Stimulated activated CD8-positive, alpha-beta memory T cell treated with anti-CD3 and anti-CD28 coated beads, Interleukin-12 subunit alpha, Interleukin-12 subunit beta, amount 100 ng/mL, for 1 hour (primary cell): ENCODE data around the gene FAM98C.

Experiments used
- DNase-seq: peaks from one replicate; pipeline ENCODE4 v3.0.0-alpha.2; 2020; ENCODE audit warnings: low read depth

Gene FAM98C

GRCh38 chr19:38378866-38379265 is 24.0 kb upstream of the FAM98C start:
- no peak for DNase-seq

GRCh38 chr19:38381138-38381537 is 21.8 kb upstream of the FAM98C start:
- no peak for DNase-seq

GRCh38 chr19:38383184-38383583 is 19.7 kb upstream of the FAM98C start:
- DNase-seq: no peak

GRCh38 chr19:38383743-38384142 is 19.1 kb upstream of the FAM98C start:
- no peak for DNase-seq

GRCh38 chr19:38384209-38385027 is 18.5 kb upstream of the FAM98C start:
- DNase-seq: no peak

- no peak for DNase-seq
Measured at GRCh38 chr19:38385057-38385803, 17.7 kb upstream of the FAM98C start.

- DNase-seq: no peak
Measured at GRCh38 chr19:38385804-38386257, 17.1 kb upstream of the FAM98C start.

- DNase-seq: no peak
Measured at GRCh38 chr19:38386300-38386970, 16.5 kb upstream of the FAM98C start.

- no peak for DNase-seq
Measured at GRCh38 chr19:38386971-38387549, 15.8 kb upstream of the FAM98C start.

GRCh38 chr19:38387550-38388348 is 15.1 kb upstream of the FAM98C start, which contains the start of gene GGN:
TSS of gene GGN (minus strand) at chr19:38388034. CDS start at chr19:38387261, 773 bp downstream.
- peak; percentile 60 for DNase-seq

- no peak for DNase-seq
Measured at GRCh38 chr19:38388349-38389100, 14.4 kb upstream of the FAM98C start, which contains the start of gene SPRED3. TSS of gene SPRED3 (plus strand) at chr19:38388697. CDS start at chr19:38390303, 1,606 bp downstream.

GRCh38 chr19:38389101-38389925 is 13.6 kb upstream of the FAM98C start:
- DNase-seq: no peak

GRCh38 chr19:38389957-38390924 is 12.7 kb upstream of the FAM98C start:
- DNase-seq: no peak

GRCh38 chr19:38391911-38392464 is 10.9 kb upstream of the FAM98C start:
- no peak for DNase-seq

- DNase-seq: no peak
Measured at GRCh38 chr19:38392707-38393308, 10.1 kb upstream of the FAM98C start.

- no peak for DNase-seq
Measured at GRCh38 chr19:38394488-38394887, 8.4 kb upstream of the FAM98C start.

GRCh38 chr19:38395381-38396114 is 7.3 kb upstream of the FAM98C start:
- no peak for DNase-seq
